LNCaP clone FGC (cell line): ENCODE measurements around the gene RMRP.

Source experiments
- DNase-seq: peaks from one replicate; pipeline ENCODE4 v3.0.0-alpha.2; 2011; ENCODE audit warnings: low read depth
- H3K4me3 ChIP-seq: 2 replicates; pipeline ENCODE4 v1.5.1; 2011; ENCODE audit warnings: mild to moderate bottlenecking, low read depth, low read length, control low read depth
- CTCF ChIP-seq: IDR thresholded peaks from 2 replicates; pipeline ENCODE4 v1.5.1; 2012; ENCODE audit warnings: mild to moderate bottlenecking; ENCODE audit not compliant: control insufficient read depth, insufficient read depth; ENCODE audit errors: extremely low read depth

Gene RMRP

GRCh38 chr9:35657546-35658136 lies at the start of gene RMRP:
TSS of gene RMRP (minus strand) at chr9:35658019.
- H3K4me3 ChIP-seq, result peak within 1 kb of the TSS; percentile 71
- DNase-seq, result peak; percentile 99
- TF ChIP-seq CTCF, result peak; percentile 16; the same call in 1 of the 2 replicates

- no peak for DNase-seq
- no peak for TF ChIP-seq CTCF
- H3K4me3 ChIP-seq, result no peak overlapping the region
Observed at GRCh38 chr9:35706951-35707350, 49.1 kb upstream of the RMRP start.

GRCh38 chr9:35705836-35706430 lies 48.1 kb upstream of the RMRP start:
- no peak for DNase-seq
- H3K4me3 ChIP-seq, result no peak overlapping the region
- no peak for TF ChIP-seq CTCF

GRCh38 chr9:35705372-35705771 lies 47.6 kb upstream of the RMRP start:
- TF ChIP-seq CTCF, result no peak
- DNase-seq, result no peak
- H3K4me3 ChIP-seq, result no peak overlapping the region

- DNase-seq, result no peak
- no peak overlapping the region for H3K4me3 ChIP-seq
- no peak for TF ChIP-seq CTCF
Observed at GRCh38 chr9:35703906-35704672, 46.3 kb upstream of the RMRP start.

GRCh38 chr9:35702696-35703095 lies 44.9 kb upstream of the RMRP start:
- TF ChIP-seq CTCF, result no peak
- no peak overlapping the region for H3K4me3 ChIP-seq
- no peak for DNase-seq
